HG03378 (cell line): ENCODE data around the gene LIMK2.
"Not testable (repeated sequence)": the region's sequence is repeated elsewhere in the genome, so short reads cannot be mapped to it uniquely, and the experiment has no call there.

Experiments used
- ATAC-seq: cut with Tn5 transposase; IDR thresholded peaks from one replicate; pipeline ENCODE4 v1.9.1; 2021; ENCODE audit warnings: mild to moderate bottlenecking, moderate library complexity; ENCODE audit not compliant: unreplicated experiment

LIMK2 gene

GRCh38 chr22:31241936-31242335 lies 29.8 kb downstream of the LIMK2 start:
- ATAC-seq: no peak

GRCh38 chr22:31243339-31244045 lies 31.4 kb downstream of the LIMK2 start:
- ATAC-seq: no peak

GRCh38 chr22:31244046-31244942 lies 32.2 kb downstream of the LIMK2 start:
- ATAC-seq: no peak

DNA sequence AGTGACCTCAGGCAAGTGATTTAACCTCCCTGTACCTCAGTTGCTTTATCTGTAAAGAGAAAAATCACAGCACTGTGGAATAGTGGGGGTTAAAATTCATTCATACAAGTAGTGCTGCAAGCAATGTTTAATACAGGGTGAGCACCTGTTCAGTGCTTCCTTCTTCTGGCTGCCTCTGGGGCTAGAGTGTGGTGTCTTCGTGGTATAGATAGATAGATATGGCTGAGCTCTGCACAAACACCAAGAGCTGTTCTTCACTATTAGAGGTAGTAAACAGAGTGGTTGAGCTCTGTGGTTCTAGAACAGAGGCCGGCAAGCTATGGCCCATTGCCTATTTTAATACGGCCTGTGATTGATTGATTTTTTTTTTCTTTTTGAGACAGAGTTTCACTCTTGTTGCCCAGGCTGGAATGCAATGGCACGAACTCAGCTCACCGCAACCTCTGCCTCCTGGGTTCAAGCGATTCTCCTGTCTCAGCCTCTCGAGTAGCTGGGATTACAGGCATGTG lies 32.9 kb downstream of the LIMK2 start:
- no peak for ATAC-seq

DNA sequence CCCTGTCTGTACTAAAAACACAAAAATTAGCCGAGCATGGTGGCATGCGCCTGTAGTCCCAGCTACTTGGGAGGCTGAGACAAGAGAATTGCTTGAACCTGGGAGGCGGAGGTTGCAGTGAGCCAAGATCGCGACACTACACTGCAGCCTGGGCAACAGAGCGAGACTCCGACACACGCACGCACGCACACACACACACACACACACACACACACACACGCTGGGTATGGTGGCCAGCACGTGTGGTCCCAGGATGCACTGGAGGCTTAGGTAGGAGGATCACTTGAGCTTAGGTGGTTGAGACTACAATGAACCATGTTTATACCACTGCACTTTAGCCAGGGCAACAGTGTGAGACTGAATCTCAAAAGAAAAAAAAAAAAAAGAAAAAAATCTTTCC lies 33.9 kb downstream of the LIMK2 start:
- not testable (repeated sequence) for ATAC-seq

GRCh38 chr22:31246687-31247086 lies 34.6 kb downstream of the LIMK2 start:
- no peak for ATAC-seq

GRCh38 chr22:31247726-31248125 lies 35.6 kb downstream of the LIMK2 start:
- no peak for ATAC-seq

- no peak for ATAC-seq
Measured at GRCh38 chr22:31248138-31248745, 36.1 kb downstream of the LIMK2 start.

- ATAC-seq: no peak
Measured at GRCh38 chr22:31248965-31249958, 37.2 kb downstream of the LIMK2 start.

DNA sequence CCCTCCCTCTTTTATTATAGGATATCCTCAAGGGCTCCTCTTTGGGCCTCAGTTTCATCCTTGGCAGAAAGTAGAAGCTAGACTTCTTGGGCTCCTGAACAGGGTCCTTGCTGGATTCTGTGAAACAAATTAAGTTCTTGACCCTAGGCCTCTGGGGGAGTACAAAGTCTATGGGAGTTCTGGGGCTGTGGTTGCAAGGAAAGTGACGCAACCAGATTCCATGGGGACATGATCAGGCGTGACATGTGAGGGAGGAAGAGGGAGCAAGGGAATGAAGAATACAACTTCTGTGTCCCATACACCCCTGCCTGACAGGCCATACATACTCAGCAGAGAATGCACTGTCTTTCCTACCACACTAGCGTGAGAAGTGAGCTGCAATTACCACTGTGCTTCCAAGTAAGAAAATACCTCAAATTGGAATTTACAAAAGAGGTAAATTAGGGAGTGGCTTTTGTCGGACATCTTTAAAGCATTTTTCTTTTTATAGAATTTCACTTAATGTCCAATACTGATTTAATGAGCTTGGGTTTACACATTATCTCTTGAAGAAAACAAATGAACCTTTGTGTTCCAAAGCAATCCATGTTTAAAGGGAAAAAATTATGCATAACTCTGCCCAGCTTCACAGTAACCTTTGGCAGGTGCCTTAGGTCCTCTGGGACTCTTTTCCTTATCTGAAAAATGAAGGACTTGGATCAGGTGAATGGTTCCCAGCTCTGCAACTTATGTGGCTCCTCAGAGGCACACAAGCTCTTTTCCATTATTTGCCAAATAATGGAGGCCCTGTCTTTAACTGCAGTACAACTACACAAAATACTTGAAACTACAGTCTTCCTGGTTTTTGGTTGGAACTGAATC lies 38.9 kb downstream of the LIMK2 start:
- ATAC-seq: no peak

DNA sequence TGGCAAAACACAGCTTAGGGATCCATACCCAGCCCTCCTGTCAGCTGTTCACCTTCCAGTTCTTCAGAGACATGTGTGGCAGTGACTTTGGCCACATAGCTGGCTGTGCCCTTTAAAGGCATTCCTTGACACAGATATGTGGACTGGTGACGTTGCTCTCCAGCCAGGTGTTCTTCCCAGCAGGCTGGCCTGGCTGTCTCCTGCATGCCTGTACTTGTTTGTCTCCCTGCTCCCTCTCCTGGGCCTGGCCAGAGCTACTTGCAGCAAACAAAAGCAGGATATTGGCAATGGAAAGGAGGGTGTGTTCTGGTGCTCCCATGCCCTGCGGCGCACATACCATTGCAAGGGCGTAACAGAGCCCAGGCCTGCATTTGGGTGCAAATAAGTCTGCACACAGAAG lies 41.9 kb downstream of the LIMK2 start:
- no peak for ATAC-seq

GRCh38 chr22:31259798-31260473 lies 47.8 kb downstream of the LIMK2 start:
- no peak for ATAC-seq

DNA sequence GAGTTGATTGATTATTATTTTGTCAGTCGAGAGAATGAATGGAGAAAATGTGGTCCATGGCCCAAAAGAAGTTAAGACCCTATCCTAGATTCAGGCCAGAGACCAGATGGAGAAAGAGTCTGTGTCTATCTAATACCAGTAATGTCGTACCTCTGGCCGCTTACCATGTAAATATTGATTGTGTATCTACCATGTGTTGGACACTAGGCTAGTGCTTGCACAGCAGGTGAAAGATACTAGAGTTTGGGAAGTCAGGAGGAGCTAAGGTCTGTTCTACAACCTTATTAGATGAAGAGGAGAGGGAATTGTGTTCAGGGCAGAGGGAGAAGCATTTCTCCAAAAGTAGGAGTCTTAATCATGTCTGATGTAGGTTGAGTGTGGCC lies 48.4 kb downstream of the LIMK2 start:
- ATAC-seq: no peak

GRCh38 chr22:31262312-31263133 lies 50.4 kb downstream of the LIMK2 start:
- no peak for ATAC-seq

GRCh38 chr22:31263896-31264640 lies 52.0 kb downstream of the LIMK2 start:
- ATAC-seq: no peak

GRCh38 chr22:31268281-31268680 lies 56.2 kb downstream of the LIMK2 start:
- ATAC-seq: no peak

DNA sequence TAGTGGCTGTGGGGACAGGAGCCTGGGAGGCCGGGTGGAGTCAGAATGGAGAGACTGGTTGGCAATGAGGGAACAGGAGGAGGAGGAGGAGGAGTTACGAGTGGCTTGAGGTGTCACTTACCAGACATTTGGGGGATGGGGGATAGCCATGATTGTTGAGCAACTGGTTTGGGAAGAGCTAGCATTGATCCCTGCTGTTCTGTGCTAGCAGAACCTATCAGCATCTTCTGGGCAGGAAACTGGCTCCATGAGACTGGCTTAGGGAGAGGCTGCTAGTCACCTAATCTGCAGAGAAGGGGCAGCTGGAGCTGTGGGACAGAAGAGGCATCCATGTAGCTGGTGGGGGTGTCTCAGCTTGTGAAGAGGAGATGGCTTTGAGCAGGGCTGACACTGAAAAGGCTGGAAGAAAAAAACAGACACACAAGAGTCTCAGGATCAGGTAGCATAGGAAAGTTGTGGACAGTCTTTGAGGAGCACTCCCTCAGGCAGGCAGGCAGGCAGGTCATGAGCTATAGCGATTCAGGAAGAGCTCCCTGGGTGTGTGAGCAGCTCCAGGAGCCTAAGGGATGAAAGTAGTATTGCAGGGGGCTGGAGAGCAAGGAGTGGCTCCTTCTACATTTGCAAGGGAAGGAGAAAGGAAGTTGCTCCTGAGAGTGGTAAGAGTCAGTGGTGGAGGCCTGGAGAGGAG lies 57.9 kb downstream of the LIMK2 start:
- ATAC-seq: no peak
